Hepatocyte (in vitro differentiated cells): ENCODE data around the gene HTT.

ENCODE experiments used
- EZH2 ChIP-seq: fragments of 200-600 bp; sonication (generic); IDR thresholded peaks from 2 replicates; pipeline ENCODE4 v1.6.1; 2016; ENCODE audit warnings: antibody characterized with exemption, mild to moderate bottlenecking, borderline replicate concordance
- TF ChIP-seq, protein P1 (sequence below): fragments of 200-600 bp; sonication (generic); IDR thresholded peaks from 2 replicates; pipeline ENCODE4 v1.5.1; 2016; ENCODE audit warnings: antibody characterized with exemption, mild to moderate bottlenecking; ENCODE audit not compliant: poor library complexity

GRCh38 chr4:3124070-3124767 lies 49.7 kb downstream of the HTT start:
- TF ChIP-seq, protein P1, sequence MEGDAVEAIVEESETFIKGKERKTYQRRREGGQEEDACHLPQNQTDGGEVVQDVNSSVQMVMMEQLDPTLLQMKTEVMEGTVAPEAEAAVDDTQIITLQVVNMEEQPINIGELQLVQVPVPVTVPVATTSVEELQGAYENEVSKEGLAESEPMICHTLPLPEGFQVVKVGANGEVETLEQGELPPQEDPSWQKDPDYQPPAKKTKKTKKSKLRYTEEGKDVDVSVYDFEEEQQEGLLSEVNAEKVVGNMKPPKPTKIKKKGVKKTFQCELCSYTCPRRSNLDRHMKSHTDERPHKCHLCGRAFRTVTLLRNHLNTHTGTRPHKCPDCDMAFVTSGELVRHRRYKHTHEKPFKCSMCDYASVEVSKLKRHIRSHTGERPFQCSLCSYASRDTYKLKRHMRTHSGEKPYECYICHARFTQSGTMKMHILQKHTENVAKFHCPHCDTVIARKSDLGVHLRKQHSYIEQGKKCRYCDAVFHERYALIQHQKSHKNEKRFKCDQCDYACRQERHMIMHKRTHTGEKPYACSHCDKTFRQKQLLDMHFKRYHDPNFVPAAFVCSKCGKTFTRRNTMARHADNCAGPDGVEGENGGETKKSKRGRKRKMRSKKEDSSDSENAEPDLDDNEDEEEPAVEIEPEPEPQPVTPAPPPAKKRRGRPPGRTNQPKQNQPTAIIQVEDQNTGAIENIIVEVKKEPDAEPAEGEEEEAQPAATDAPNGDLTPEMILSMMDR = no peak
- no peak for TF ChIP-seq EZH2
